ENCODE results near the gene TTC39B. TPM values are rescaled to one million over a fixed set of nuclear protein-coding genes. Genes with fewer than 3 reads are reported as not detected.

Gene TTC39B
- total RNA-seq, 3 donors from 2014 or later: 6.7 to 11.7 (median 10.5) TPM

DNA sequence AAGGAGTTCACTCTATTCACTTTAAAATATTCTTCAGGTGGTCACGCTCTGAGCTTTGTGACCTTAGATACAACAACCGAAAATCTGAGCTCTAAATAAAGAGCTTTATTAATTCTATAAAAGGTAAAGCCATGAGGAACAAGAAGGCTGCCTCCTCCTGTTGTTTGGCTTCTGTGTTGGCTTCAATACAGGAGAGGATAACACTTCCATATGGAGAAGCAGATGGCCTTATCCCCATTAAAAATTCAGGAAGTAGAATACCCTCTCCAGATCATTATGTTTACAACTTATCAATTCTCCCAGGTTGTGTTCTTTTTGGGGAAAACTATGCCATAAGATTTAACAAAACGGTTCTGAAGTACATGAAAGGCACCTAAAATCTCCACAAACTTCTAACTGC, 128.4 kb downstream of the TTC39B start:
- ATAC-seq (no peak), DNase-seq (no peak)
- H3K4me3 Mint-ChIP-seq: no peak overlapping the region
- no peaks in the 10 kb centered on the region for H3K9me3 Mint-ChIP-seq
- H3K4me1 Mint-ChIP-seq (ENCODE audit: low read depth): peaks cover 6% of the 10 kb centered on the region
- H3K36me3 Mint-ChIP-seq (ENCODE audit: insufficient read depth): peaks cover 35% of the 10 kb centered on the region
- no peaks in the 10 kb centered on the region for H3K27me3 Mint-ChIP-seq (ENCODE audit: low read depth)

DNA sequence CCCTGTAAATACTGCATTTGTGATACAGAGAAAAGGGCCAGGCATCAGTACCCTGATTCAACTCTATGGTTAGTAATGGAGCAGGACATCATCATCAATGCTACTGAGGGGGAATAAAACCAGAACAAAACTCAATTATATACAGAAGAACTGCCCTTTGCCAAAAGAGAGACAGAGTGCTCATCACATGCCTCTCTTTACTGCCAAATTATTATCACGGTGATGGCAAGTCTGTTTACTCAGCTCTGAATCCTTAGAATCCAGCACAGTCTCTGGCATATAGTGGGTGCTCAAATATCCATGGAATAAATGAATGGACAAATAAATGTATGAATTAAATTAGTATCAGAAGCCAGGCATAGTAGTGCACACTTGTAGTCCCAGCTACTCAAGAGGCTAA, 130.2 kb downstream of the TTC39B start:
- no peak overlapping the region for H3K4me3 Mint-ChIP-seq
- peaks cover 40% of the 10 kb centered on the region for H3K36me3 Mint-ChIP-seq (ENCODE audit: insufficient read depth)

DNA sequence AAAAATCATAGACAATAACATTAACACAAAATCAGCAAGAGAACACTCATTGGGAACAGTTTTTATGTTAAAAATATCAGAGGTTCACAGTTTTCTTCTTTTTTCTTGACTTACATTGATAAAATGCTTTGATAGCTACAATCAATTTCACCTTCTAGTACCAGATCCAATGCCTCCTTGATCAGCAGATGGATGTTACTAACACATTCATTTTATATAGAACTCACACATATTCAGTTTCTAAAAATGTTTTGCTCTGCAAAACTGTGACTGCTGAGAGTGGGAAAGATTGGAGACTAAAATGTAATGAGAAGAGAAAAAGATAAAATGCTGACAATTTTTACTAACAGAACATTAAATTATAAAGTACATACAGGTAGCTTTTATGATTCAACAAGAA, 143.1 kb downstream of the TTC39B start:
- H3K36me3 Mint-ChIP-seq (ENCODE audit: insufficient read depth): peaks cover 13% of the 10 kb centered on the region
- no peaks in the 10 kb centered on the region for H3K27me3 Mint-ChIP-seq (ENCODE audit: low read depth)
- H3K4me3 Mint-ChIP-seq: no peak overlapping the region
- H3K9me3 Mint-ChIP-seq: no peaks in the 10 kb centered on the region
- ATAC-seq: no peak
- DNase-seq: no peak
- H3K4me1 Mint-ChIP-seq (ENCODE audit: low read depth): no peaks in the 10 kb centered on the region

More for the DNA sequence above, 130.2 kb downstream of the TTC39B start:
- ATAC-seq (no peak), DNase-seq (no peak)
- Mint-ChIP-seq H3K9me3 (no peaks in the 10 kb centered on the region), H3K4me1 (ENCODE audit: low read depth) (peaks cover 6% of the 10 kb centered on the region), H3K27me3 (ENCODE audit: low read depth) (no peaks in the 10 kb centered on the region)

- no peak for DNase-seq
- H3K36me3 Mint-ChIP-seq (ENCODE audit: insufficient read depth): peaks cover 8% of the 10 kb centered on the region
- no peaks in the 10 kb centered on the region for H3K4me1 Mint-ChIP-seq (ENCODE audit: low read depth)
- no peak for ATAC-seq
- H3K4me3 Mint-ChIP-seq: no peak overlapping the region
- no peaks in the 10 kb centered on the region for H3K27me3 Mint-ChIP-seq (ENCODE audit: low read depth)
- no peaks in the 10 kb centered on the region for H3K9me3 Mint-ChIP-seq
These were observed 145.3 kb downstream of the TTC39B start for GRCh38 chr9:15161753-15162152.

GRCh38 chr9:15160673-15161072, 146.3 kb downstream of the TTC39B start:
- H3K9me3 Mint-ChIP-seq: no peaks in the 10 kb centered on the region
- H3K4me3 Mint-ChIP-seq: no peak overlapping the region
- peaks cover 3% of the 10 kb centered on the region for H3K36me3 Mint-ChIP-seq (ENCODE audit: insufficient read depth)
- no peaks in the 10 kb centered on the region for H3K4me1 Mint-ChIP-seq (ENCODE audit: low read depth)
- DNase-seq (no peak), ATAC-seq (no peak)
- no peaks in the 10 kb centered on the region for H3K27me3 Mint-ChIP-seq (ENCODE audit: low read depth)

DNA sequence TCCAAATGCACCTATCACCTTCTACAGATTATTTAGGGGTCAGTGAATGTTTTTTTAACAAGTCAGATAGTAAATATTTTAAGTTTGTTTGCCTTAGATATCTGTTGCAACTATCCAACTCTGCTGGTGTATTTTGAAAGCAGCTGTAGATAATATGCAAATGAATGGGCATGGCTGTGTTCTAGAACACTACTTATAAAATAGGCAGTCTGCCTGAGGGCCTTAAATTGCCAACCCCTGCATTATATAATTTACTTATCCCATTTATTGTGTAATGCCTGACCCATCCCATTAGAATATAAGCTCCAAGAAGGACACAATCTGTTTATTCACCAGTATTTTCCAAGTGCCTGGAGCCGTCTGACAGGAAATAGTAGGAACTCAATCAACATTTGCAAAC, 149.0 kb downstream of the TTC39B start:
- no peaks in the 10 kb centered on the region for H3K4me1 Mint-ChIP-seq (ENCODE audit: low read depth)
- H3K4me3 Mint-ChIP-seq: no peak overlapping the region
- peaks cover 12% of the 10 kb centered on the region for H3K27me3 Mint-ChIP-seq (ENCODE audit: low read depth)
- ATAC-seq: no peak
- H3K9me3 Mint-ChIP-seq: no peaks in the 10 kb centered on the region
- no peaks in the 10 kb centered on the region for H3K36me3 Mint-ChIP-seq (ENCODE audit: insufficient read depth)
- no peak for DNase-seq

DNA sequence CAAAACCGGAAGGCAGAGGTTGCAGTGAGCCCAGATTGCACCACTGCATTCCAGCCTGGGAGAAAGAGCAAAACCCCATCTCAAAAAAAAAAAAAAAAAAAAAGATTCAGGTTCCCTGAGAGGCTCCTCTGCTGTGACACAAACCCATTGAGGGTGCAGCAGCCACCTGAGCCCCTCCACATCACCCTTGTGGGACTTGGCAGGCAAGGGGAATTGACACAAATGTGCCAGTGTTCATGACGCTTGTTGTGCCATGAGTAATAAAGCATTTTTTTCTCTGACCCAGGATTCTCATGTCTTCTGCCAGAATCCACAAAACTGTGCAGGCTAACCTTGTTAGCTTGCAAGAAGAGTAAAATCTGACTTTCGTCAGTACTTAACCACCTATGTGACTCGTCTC, 149.6 kb downstream of the TTC39B start:
- no peaks in the 10 kb centered on the region for H3K4me1 Mint-ChIP-seq (ENCODE audit: low read depth)
- no peak for DNase-seq
- H3K4me3 Mint-ChIP-seq: no peak overlapping the region
- no peak for ATAC-seq
- peaks cover 14% of the 10 kb centered on the region for H3K27me3 Mint-ChIP-seq (ENCODE audit: low read depth)
- H3K36me3 Mint-ChIP-seq (ENCODE audit: insufficient read depth): no peaks in the 10 kb centered on the region
- no peaks in the 10 kb centered on the region for H3K9me3 Mint-ChIP-seq

GRCh38 chr9:15156241-15156640, 150.8 kb downstream of the TTC39B start:
- Mint-ChIP-seq H3K4me3 (no peak overlapping the region), H3K9me3 (no peaks in the 10 kb centered on the region)
- no peak for ATAC-seq

GRCh38 chr9:15155826-15156225, 151.2 kb downstream of the TTC39B start:
- Mint-ChIP-seq H3K4me1 (ENCODE audit: low read depth) (no peaks in the 10 kb centered on the region), H3K4me3 (no peak overlapping the region), H3K36me3 (ENCODE audit: insufficient read depth) (no peaks in the 10 kb centered on the region), H3K27me3 (ENCODE audit: low read depth) (peaks cover 20% of the 10 kb centered on the region), H3K9me3 (no peaks in the 10 kb centered on the region)
- DNase-seq (no peak), ATAC-seq (no peak)

More at GRCh38 chr9:15156241-15156640, 150.8 kb downstream of the TTC39B start:
- DNase-seq: no peak
- H3K36me3 Mint-ChIP-seq (ENCODE audit: insufficient read depth): no peaks in the 10 kb centered on the region
- peaks cover 17% of the 10 kb centered on the region for H3K27me3 Mint-ChIP-seq (ENCODE audit: low read depth)
- no peaks in the 10 kb centered on the region for H3K4me1 Mint-ChIP-seq (ENCODE audit: low read depth)

- H3K27me3 Mint-ChIP-seq (ENCODE audit: low read depth): peaks cover 21% of the 10 kb centered on the region
- H3K4me1 Mint-ChIP-seq (ENCODE audit: low read depth): no peaks in the 10 kb centered on the region
- H3K36me3 Mint-ChIP-seq (ENCODE audit: insufficient read depth): no peaks in the 10 kb centered on the region
- no peak overlapping the region for H3K4me3 Mint-ChIP-seq
- no peak for DNase-seq
- no peak for ATAC-seq
- no peaks in the 10 kb centered on the region for H3K9me3 Mint-ChIP-seq
These were observed 151.7 kb downstream of the TTC39B start for GRCh38 chr9:15155323-15155722.

- Mint-ChIP-seq H3K4me1 (ENCODE audit: low read depth) (no peaks in the 10 kb centered on the region), H3K9me3 (no peaks in the 10 kb centered on the region), H3K4me3 (no peak overlapping the region), H3K27me3 (ENCODE audit: low read depth) (peaks cover 23% of the 10 kb centered on the region), H3K36me3 (ENCODE audit: insufficient read depth) (no peaks in the 10 kb centered on the region)
- DNase-seq (no peak), ATAC-seq (no peak)
These were observed 152.3 kb downstream of the TTC39B start for GRCh38 chr9:15154677-15155076.

DNA sequence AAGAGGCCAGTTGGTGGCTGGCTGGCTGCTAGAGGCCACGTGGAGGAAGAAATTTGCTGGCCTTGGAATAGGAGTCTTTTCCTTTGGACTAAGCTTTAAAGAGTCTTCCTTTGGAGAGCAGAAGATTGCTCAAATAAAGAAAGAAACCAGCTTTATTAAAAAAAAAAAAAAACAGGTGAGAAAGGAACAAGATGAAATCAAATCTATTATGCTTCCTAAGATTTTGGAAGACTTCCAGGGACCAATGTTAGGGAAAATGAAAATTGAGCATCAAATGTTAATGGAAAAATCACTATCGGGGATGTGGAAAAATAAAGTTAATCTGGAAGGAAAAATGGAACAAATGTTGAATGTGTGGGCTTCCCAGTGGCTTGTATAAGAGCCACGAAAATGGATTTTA, 153.1 kb downstream of the TTC39B start:
- DNase-seq: no peak
- Mint-ChIP-seq H3K4me3 (no peak overlapping the region), H3K27me3 (ENCODE audit: low read depth) (peaks cover 23% of the 10 kb centered on the region), H3K36me3 (ENCODE audit: insufficient read depth) (no peaks in the 10 kb centered on the region), H3K9me3 (no peaks in the 10 kb centered on the region), H3K4me1 (ENCODE audit: low read depth) (no peaks in the 10 kb centered on the region)
- ATAC-seq: no peak

- Mint-ChIP-seq H3K36me3 (ENCODE audit: insufficient read depth) (no peaks in the 10 kb centered on the region), H3K9me3 (no peaks in the 10 kb centered on the region), H3K27me3 (ENCODE audit: low read depth) (peaks cover 23% of the 10 kb centered on the region), H3K4me3 (no peak overlapping the region), H3K4me1 (ENCODE audit: low read depth) (no peaks in the 10 kb centered on the region)
- no peak for ATAC-seq
- no peak for DNase-seq
These were observed 156.1 kb downstream of the TTC39B start for GRCh38 chr9:15150939-15151338.

DNA sequence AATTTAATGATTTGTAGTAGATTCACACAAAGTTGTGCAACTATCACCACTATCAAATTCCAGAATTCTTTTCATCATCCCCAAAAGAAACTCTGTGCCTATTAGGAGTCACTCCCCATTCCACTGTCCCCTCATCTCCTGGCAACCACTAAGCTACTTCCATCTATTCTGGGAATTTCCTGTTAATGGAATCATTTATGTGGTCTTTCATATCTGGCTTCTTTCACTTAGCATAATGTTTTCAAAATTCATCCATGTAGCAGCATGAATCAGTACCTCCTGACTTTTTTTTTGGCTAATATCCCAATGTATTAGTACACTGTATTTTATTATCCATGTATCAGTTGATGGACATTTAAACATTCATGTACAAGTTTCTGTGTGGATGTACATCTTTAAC, 157.6 kb downstream of the TTC39B start:
- no peak overlapping the region for H3K4me3 Mint-ChIP-seq
- DNase-seq: no peak
- H3K9me3 Mint-ChIP-seq: no peaks in the 10 kb centered on the region
- no peaks in the 10 kb centered on the region for H3K36me3 Mint-ChIP-seq (ENCODE audit: insufficient read depth)
- ATAC-seq: no peak
- no peaks in the 10 kb centered on the region for H3K4me1 Mint-ChIP-seq (ENCODE audit: low read depth)
- peaks cover 19% of the 10 kb centered on the region for H3K27me3 Mint-ChIP-seq (ENCODE audit: low read depth)

DNA sequence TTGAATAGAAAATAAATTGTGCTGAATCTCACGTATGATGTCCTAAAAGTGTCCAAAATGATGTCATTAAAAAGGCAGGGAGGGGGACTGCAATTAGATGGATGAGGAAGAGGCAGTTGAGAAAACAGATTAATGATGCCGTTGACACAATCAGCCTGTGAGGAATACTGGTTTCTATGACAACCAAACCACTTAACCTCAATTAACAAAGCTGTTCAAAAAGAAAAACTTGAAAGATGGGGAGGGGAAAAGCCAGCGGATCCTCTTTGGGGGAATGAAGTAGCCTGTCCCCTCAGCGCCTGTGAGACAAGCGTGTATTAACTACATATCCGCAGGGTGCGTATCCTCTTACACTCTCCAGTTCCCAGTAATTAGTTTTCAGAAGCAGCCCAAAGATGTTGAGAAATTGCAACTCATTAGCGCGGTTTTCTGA, 160.7 kb downstream of the TTC39B start:
- H3K36me3 Mint-ChIP-seq (ENCODE audit: insufficient read depth): no peaks in the 10 kb centered on the region
- DNase-seq: no peak
- H3K9me3 Mint-ChIP-seq: no peaks in the 10 kb centered on the region
- peaks cover 6% of the 10 kb centered on the region for H3K27me3 Mint-ChIP-seq (ENCODE audit: low read depth)
- no peak overlapping the region for H3K4me3 Mint-ChIP-seq
- ATAC-seq: no peak
- peaks cover 2% of the 10 kb centered on the region for H3K4me1 Mint-ChIP-seq (ENCODE audit: low read depth)

GRCh38 chr9:15144622-15145061, 162.4 kb downstream of the TTC39B start:
- H3K36me3 Mint-ChIP-seq (ENCODE audit: insufficient read depth): no peaks in the 10 kb centered on the region

More at GRCh38 chr9:15144622-15145061, 162.4 kb downstream of the TTC39B start:
- Mint-ChIP-seq H3K27me3 (ENCODE audit: low read depth) (no peaks in the 10 kb centered on the region), H3K4me1 (ENCODE audit: low read depth) (peaks cover 2% of the 10 kb centered on the region), H3K9me3 (no peaks in the 10 kb centered on the region), H3K4me3 (no peak overlapping the region)
- DNase-seq (no peak), ATAC-seq (no peak)
